Transverse colon (tissue), 4 donors: ENCODE results near the gene MEAF6.
"Not testable (repeated sequence)": the region's sequence is repeated elsewhere in the genome, so short reads cannot be mapped to it uniquely, and the experiment has no call there.

Experiments
- POLR2AphosphoS5 ChIP-seq, 3 donors: sonication (generic); formaldehyde crosslinking; IDR thresholded peaks; one replicate each; pipeline ENCODE4 v1.6.1; 2016; ENCODE audit warnings: antibody characterized with exemption in 3 of 3
- TF ChIP-seq, protein P1 (sequence below), 5 experiments: fragments of 200-600 bp in 3 of 5; fragments of 450-650 bp in 2 of 5; sonication (generic) in 3 of 5; IDR thresholded peaks; 1 replicate in 2 of 5; 2 replicates in 3 of 5; pipeline ENCODE4 v1.5.1; 2016 to 2017; ENCODE audit warnings: antibody characterized with exemption in 5 of 5, inconsistent platforms in 3 of 5, mild to moderate bottlenecking in 2 of 5, moderate library complexity in 1 of 5

DNA sequence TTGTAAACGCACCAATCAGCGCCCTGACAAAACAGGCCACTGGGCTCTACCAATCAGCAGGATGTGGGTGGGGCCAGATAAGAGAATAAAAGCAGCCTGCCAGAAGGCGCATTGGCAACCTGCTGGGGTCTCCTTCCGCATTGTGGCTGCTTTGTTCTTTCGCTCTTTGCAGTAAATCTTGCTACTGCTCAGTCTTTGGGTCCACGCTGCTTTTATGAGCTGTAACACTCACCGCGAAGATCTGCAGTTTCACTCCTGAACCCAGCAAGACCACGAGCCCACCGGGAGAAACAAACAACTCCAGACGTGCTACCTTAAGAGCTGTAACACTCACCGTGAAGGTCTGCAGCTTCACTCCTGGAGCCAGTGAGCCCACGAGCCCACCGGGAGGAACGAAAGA is 4.4 kb upstream of the MEAF6 start:
- TF ChIP-seq, protein P1, sequence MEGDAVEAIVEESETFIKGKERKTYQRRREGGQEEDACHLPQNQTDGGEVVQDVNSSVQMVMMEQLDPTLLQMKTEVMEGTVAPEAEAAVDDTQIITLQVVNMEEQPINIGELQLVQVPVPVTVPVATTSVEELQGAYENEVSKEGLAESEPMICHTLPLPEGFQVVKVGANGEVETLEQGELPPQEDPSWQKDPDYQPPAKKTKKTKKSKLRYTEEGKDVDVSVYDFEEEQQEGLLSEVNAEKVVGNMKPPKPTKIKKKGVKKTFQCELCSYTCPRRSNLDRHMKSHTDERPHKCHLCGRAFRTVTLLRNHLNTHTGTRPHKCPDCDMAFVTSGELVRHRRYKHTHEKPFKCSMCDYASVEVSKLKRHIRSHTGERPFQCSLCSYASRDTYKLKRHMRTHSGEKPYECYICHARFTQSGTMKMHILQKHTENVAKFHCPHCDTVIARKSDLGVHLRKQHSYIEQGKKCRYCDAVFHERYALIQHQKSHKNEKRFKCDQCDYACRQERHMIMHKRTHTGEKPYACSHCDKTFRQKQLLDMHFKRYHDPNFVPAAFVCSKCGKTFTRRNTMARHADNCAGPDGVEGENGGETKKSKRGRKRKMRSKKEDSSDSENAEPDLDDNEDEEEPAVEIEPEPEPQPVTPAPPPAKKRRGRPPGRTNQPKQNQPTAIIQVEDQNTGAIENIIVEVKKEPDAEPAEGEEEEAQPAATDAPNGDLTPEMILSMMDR (IDR thresholded peaks at IDR 0.05): not testable (repeated sequence)
- TF ChIP-seq POLR2AphosphoS5 (IDR thresholded peaks at IDR 0.05): not testable (repeated sequence)
